Spleen (tissue), 11 donors: ENCODE data around the gene DCST2. TPM values are rescaled to one million over a fixed set of nuclear protein-coding genes. Genes with fewer than 3 reads are reported as not detected.
A peak's percentile ranks its signal among the peaks of the same experiment; 100 is the strongest.

Experiments used
- DNase-seq: peaks from one replicate; pipeline ENCODE4 v3.0.0-alpha.2; 2020
- H3K27ac ChIP-seq, 8 donors: fragments of 200-600 bp; sonication (generic) in 7 of 8; 1 replicate in 4 of 8; 2 replicates in 4 of 8; pipeline versions ENCODE4 v1.5.0 to v1.8.0; 2016 to 2021; ENCODE audit warnings: inconsistent platforms in 4 of 8, mild to moderate bottlenecking in 4 of 8, moderate library complexity in 1 of 8
- H3K27me3 ChIP-seq, 7 donors: fragments of 200-600 bp; sonication (generic) in 6 of 7; replicated peaks in 1 of 7; 1 replicate in 4 of 7; 2 replicates in 3 of 7; pipeline versions ENCODE4 v1.5.0 to v1.8.0; 2016 to 2021; ENCODE audit warnings: inconsistent platforms in 3 of 7, mild to moderate bottlenecking in 1 of 7
- H3K36me3 ChIP-seq, 6 donors: fragments of 200-600 bp; sonication (generic) in 5 of 6; 1 replicate in 4 of 6; 2 replicates in 2 of 6; pipeline versions ENCODE4 v1.5.0 to v1.8.0; 2016 to 2021; ENCODE audit warnings: inconsistent platforms in 2 of 6
- H3K4me1 ChIP-seq, 6 donors: fragments of 200-600 bp; sonication (generic) in 5 of 6; 1 replicate in 3 of 6; 2 replicates in 3 of 6; pipeline versions ENCODE4 v1.5.0 to v1.8.0; 2016 to 2021; ENCODE audit warnings: inconsistent platforms in 3 of 6
- H3K4me3 ChIP-seq, 8 donors: fragments of 200-600 bp; sonication (generic) in 7 of 8; 1 replicate in 4 of 8; 2 replicates in 4 of 8; pipeline versions ENCODE4 v1.5.0 to v1.8.0; 2016 to 2021; ENCODE audit warnings: inconsistent platforms in 4 of 8, mild to moderate bottlenecking in 4 of 8, moderate library complexity in 2 of 8
- H3K9me3 ChIP-seq, 8 donors: fragments of 200-600 bp; sonication (generic) in 7 of 8; 1 replicate in 4 of 8; 2 replicates in 4 of 8; pipeline versions ENCODE4 v1.5.0 to v1.8.0; 2016 to 2021; ENCODE audit warnings: inconsistent platforms in 4 of 8
- CTCF ChIP-seq, 11 experiments: fragments of 200-600 bp in 7 of 11; fragments of 450-650 bp in 4 of 11; sonication (generic) in 4 of 11; IDR thresholded peaks in 8 of 11; conservative IDR thresholded peaks in 3 of 11; 1 replicate in 7 of 11; 2 replicates in 4 of 11; pipeline versions ENCODE4 v1.4.0 to v1.8.0; 2016 to 2021; ENCODE audit warnings: antibody characterized with exemption in 11 of 11, inconsistent platforms in 4 of 11, mild to moderate bottlenecking in 1 of 11
- POLR2A ChIP-seq, 3 donors: fragments of 450-650 bp; IDR thresholded peaks; one replicate each; pipeline ENCODE4 v1.5.1; 2017; ENCODE audit warnings: antibody characterized with exemption in 3 of 3, mild to moderate bottlenecking in 1 of 3
- POLR2AphosphoS5 ChIP-seq, 3 donors: sonication (generic); formaldehyde crosslinking; IDR thresholded peaks; one replicate each; pipeline ENCODE4 v1.5.1; 2017; ENCODE audit warnings: antibody characterized with exemption in 3 of 3
- WGBS, 5 donors: extraction: QIAGEN DNeasy Blood & Tissue Kit in 3 of 5; methylation state at CpG; one replicate each; pipeline versions ENCODE4 v1.1.5 to v1.1.7; 2013 to 2018; 5-methylcytosine and 5-hydroxymethylcytosine counted together
- intact Hi-C: fragments of 100-400 bp; cut with DNase I; formaldehyde crosslinking; loops from one replicate; pipeline ENCODE4 v1.15.0; 2023; ENCODE audit warnings: low total_unique reads
- polyA plus RNA-seq, 3 donors: library from polyadenylated mRNA; stranded (reverse); fragments of 200-250 nt; gene quantifications; one replicate each; pipeline ENCODE4 v1.2.1, GENCODE V29; 2013
- total RNA-seq, 7 donors: library from RNA; depleted of rRNA in 3 of 7; stranded (reverse); fragments of >200 nt in 3 of 7; fragmentation: NEBNext Ultra II Directional in 4 of 7; extraction: Animal tissue kit (Norgen Biotek cat#: 25700) in 4 of 7; gene quantifications; one replicate each; pipeline versions ENCODE4 v1.1.0 to v1.2.1, GENCODE V29; 2016 to 2021
- donor health status: healthy with polysubstance abuse.
- donor health status: DM: no; HTN: no; CAD: no; lungs with moderate emphysema.
- donor health status: DM: no; HTN: no; CAD: no.
- donor health status: Bipolar disorder and iron deficiency.
- donor health status: healthy.
- donor health status: DM: no; HTN: no; CAD: no.
- donor health status: DM: yes; HTN: yes; CAD: no.

The DCST2 gene
- total and polyA plus RNA-seq, 10 donors: 0.54 to 4.1 (median 1.0) TPM; not detected in 1

- Histone ChIP-seq H3K36me3 (peaks cover 3 to 43% (median 23%) of the 10 kb centered on the region in 6 donors), H3K4me3 (peak overlapping the region in 3 of 8 donors; percentile 38 to 81 (median 43)), H3K4me1 (peaks cover 35 to 87% (median 75%) of the 10 kb centered on the region in 6 donors), H3K27me3 (no peaks in the 10 kb centered on the region), H3K27ac (peak overlapping the region; percentile 88 to 100 (median 98)), H3K9me3 (no peaks in the 10 kb centered on the region)
- 55 to 74% (median 66%) methylated on average over 10 of the region's 10 CpGs for WGBS, 5 donors
- DNase-seq: peak; percentile 51
- TF ChIP-seq POLR2A (IDR thresholded peaks at IDR 0.05): no peak
- no peak for TF ChIP-seq POLR2AphosphoS5 (IDR thresholded peaks at IDR 0.05)
- TF ChIP-seq CTCF (IDR thresholded peaks at IDR 0.05 in 8 of 11, conservative IDR thresholded peaks at IDR 0.05 in 3 of 11): no peak
- intact Hi-C loops: no loop called here
These were observed 62.1 kb downstream of the DCST2 start for GRCh38 chr1:154971341-154971998.

- peak in 2 of 3 donors; percentile 36 to 75 for TF ChIP-seq POLR2A (IDR thresholded peaks at IDR 0.05)
- peak; percentile 84 to 95 (median 94) for TF ChIP-seq POLR2AphosphoS5 (IDR thresholded peaks at IDR 0.05)
- TF ChIP-seq CTCF (IDR thresholded peaks at IDR 0.05 in 8 of 11, conservative IDR thresholded peaks at IDR 0.05 in 3 of 11): no peak
- WGBS, 5 donors: 21 to 34% (median 27%) methylated on average over 15 of the region's 15 CpGs
- intact Hi-C loops: no loop called here
- Histone ChIP-seq H3K4me1 (peaks cover 32 to 87% (median 72%) of the 10 kb centered on the region in 6 donors), H3K27me3 (no peaks in the 10 kb centered on the region), H3K27ac (peak within 1 kb of the TSS; percentile 88 to 100 (median 98)), H3K4me3 (peak within 1 kb of the TSS; percentile 12 to 81 (median 32)), H3K9me3 (no peaks in the 10 kb centered on the region), H3K36me3 (peaks cover 3 to 50% (median 30%) of the 10 kb centered on the region in 6 donors)
- DNase-seq: peak; percentile 92
These were observed 62.8 kb downstream of the DCST2 start, which contains the start of gene SHC1 for GRCh38 chr1:154970631-154971340. TSS of gene SHC1 (minus strand) at chr1:154970747. CDS start at chr1:154970526, 221 bp downstream.

- no peaks in the 10 kb centered on the region for H3K27me3 ChIP-seq
- H3K27ac ChIP-seq: peak overlapping the region; percentile 88 to 100 (median 98)
- WGBS, 5 donors: 39 to 52% (median 45%) methylated on average over 16 to 22 of the region's 22 CpGs
- peaks cover 3 to 58% (median 38%) of the 10 kb centered on the region in 6 donors for H3K36me3 ChIP-seq
- TF ChIP-seq CTCF (IDR thresholded peaks at IDR 0.05 in 8 of 11, conservative IDR thresholded peaks at IDR 0.05 in 3 of 11) (no peak), POLR2AphosphoS5 (IDR thresholded peaks at IDR 0.05) (no peak), POLR2A (IDR thresholded peaks at IDR 0.05) (no peak)
- intact Hi-C loops: no loop called here
- H3K9me3 ChIP-seq: no peaks in the 10 kb centered on the region
- peaks cover 32 to 88% (median 75%) of the 10 kb centered on the region in 6 donors for H3K4me1 ChIP-seq
- H3K4me3 ChIP-seq: peak overlapping the region; percentile 12 to 81 (median 32)
- DNase-seq: peak; percentile 76
These were observed 63.6 kb downstream of the DCST2 start for GRCh38 chr1:154969860-154970452.
